Measurements from ENCODE around the gene ANKHD1. TPM values are rescaled to one million over a fixed set of nuclear protein-coding genes. Genes with fewer than 3 reads are reported as not detected.

ANKHD1 gene, protein sequence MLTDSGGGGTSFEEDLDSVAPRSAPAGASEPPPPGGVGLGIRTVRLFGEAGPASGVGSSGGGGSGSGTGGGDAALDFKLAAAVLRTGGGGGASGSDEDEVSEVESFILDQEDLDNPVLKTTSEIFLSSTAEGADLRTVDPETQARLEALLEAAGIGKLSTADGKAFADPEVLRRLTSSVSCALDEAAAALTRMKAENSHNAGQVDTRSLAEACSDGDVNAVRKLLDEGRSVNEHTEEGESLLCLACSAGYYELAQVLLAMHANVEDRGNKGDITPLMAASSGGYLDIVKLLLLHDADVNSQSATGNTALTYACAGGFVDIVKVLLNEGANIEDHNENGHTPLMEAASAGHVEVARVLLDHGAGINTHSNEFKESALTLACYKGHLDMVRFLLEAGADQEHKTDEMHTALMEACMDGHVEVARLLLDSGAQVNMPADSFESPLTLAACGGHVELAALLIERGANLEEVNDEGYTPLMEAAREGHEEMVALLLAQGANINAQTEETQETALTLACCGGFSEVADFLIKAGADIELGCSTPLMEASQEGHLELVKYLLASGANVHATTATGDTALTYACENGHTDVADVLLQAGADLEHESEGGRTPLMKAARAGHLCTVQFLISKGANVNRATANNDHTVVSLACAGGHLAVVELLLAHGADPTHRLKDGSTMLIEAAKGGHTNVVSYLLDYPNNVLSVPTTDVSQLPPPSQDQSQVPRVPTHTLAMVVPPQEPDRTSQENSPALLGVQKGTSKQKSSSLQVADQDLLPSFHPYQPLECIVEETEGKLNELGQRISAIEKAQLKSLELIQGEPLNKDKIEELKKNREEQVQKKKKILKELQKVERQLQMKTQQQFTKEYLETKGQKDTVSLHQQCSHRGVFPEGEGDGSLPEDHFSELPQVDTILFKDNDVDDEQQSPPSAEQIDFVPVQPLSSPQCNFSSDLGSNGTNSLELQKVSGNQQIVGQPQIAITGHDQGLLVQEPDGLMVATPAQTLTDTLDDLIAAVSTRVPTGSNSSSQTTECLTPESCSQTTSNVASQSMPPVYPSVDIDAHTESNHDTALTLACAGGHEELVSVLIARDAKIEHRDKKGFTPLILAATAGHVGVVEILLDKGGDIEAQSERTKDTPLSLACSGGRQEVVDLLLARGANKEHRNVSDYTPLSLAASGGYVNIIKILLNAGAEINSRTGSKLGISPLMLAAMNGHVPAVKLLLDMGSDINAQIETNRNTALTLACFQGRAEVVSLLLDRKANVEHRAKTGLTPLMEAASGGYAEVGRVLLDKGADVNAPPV (N-terminal part only)
- total RNA-seq: 22.5 and 23.8 TPM in 2 replicates

DNA sequence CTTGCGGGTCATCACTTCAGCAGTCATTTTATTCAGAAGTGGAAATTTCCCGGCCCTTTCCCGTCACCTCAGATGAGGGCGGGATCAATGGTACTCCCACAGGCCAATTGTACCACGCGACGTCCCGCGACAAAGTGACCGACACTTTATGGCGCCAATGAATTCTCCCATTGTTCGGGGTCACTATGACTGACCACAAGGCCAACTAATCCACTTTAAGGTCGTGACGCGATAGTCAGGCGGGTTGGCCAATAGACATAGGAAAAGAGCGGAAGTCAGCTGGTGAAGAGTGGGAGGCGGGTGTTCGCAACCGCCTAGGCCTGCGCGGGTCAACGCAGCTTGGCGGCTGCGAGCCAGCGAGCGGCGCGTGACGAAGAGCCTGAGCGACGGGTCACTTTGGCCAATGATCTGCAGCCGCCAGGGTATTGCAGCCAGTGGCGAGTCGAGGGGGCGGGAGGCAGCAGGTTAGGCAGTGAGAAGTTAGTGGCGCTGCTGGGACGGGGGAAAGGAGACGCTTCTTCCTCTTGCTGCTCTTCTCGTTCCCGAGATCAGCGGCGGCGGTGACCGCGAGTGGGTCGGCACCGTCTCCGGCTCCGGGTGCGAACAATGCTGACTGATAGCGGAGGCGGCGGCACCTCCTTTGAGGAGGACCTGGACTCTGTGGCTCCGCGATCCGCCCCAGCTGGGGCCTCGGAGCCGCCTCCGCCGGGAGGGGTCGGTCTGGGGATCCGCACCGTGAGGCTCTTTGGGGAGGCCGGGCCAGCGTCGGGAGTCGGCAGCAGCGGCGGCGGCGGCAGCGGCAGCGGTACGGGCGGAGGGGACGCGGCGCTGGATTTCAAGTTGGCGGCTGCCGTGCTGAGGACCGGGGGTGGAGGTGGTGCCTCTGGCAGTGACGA, at the start of gene ANKHD1:
Gene ANKHD1 (plus strand): TSS at position 472 of the 896 bp plus-strand sequence. CDS start 135 bp downstream, at position 607.

DNA sequence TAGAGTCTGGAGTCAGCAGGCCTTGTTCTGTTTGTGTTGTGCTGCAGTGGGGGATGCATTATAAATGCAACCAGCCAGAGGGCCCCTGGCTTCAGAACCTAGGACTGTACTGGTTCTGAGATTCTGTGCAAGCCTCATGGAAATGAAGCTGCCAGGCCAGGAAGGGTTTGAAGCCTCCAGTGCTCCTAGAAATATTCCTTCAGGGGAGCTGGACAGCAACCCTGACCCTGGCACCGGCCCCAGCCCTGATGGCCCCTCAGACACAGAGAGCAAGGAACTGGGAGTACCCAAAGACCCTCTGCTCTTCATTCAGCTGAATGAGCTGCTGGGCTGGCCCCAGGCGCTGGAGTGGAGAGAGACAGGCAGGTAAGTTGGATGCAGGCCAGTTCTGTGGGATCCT, 41.5 kb upstream of the ANKHD1 start, which contains the start of gene SLC4A9:
Gene SLC4A9 (plus strand): TSS at position 94 of the 400 bp plus-strand sequence. CDS start 43 bp downstream, at position 137.

DNA sequence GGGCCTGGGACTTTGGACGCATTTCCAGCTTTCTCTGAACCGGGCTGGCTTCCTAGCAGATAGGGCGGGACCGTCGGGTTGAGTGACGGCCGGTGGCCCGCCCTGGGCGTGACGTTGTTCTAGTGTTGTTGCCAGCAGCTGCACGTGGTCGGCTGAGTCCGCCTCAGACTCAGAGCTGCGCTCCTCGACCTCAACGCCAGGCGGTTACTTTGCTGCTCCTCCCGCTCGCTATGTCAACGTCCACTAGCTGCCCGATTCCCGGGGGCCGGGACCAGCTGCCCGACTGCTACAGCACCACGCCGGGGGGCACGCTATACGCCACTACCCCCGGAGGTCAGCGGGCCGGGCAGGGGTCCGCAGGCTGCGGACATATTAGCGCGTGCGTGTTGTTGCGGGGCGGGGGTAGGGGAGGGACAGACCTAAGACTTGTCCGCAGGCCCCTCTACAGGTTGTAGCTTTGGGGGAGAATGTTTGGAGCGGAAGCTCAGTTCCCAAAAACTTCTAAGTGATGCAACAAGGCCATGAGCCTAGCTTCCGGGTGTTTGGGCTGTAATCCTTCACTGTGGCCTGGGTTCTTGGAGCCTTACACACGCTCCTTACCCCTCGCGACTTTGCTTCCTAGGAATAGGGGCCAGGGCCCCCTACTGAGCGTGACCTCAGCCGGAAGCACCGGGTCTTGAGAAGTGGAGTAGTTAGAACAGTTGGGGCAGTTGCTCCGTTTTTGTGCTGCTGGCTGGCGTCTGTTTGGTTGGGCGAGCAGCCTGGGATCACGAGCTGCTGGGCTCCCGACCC, 146.1 kb downstream of the ANKHD1 start, which contains the start of gene EIF4EBP3:
Gene EIF4EBP3 (plus strand): TSS at position 155 of the 792 bp plus-strand sequence. CDS start 76 bp downstream, at position 231.

DNA sequence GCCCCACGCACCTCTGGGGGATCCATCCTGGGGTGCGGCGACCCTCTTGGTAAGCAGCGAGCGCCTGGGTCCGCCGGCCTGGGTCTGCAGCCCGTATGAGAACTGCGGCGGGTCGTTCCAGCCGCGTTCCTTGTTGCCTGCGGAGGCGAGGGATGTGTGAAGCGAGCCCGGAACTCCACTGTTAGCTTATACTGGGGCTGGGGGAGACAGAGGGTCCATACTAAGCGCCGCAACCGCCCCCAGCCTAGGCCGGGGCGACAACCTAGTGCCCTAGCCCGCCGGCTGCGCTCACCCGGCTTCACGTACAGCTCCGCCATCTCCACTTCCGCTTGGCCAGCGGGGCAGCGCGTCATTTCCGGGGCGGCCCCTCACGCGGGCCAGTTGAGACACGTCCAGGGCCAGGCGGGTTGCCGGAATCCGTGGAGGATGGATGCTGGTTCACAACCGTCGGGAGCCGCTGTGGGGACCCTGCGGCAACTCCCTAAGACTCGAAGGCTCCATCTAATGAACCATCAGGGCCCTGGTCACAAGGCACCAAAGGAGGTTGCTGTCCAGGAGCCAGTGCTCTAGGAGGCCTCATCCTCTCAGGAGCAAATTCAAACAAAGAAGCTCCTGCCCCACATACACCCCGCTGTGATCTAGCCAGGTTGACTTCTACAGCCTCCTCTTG, 155.6 kb downstream of the ANKHD1 start, which contains the start of gene SRA1:
Gene SRA1 (minus strand): TSS at position 338 of the 670 bp plus-strand sequence. CDS start 21 bp downstream, at position 317.

DNA sequence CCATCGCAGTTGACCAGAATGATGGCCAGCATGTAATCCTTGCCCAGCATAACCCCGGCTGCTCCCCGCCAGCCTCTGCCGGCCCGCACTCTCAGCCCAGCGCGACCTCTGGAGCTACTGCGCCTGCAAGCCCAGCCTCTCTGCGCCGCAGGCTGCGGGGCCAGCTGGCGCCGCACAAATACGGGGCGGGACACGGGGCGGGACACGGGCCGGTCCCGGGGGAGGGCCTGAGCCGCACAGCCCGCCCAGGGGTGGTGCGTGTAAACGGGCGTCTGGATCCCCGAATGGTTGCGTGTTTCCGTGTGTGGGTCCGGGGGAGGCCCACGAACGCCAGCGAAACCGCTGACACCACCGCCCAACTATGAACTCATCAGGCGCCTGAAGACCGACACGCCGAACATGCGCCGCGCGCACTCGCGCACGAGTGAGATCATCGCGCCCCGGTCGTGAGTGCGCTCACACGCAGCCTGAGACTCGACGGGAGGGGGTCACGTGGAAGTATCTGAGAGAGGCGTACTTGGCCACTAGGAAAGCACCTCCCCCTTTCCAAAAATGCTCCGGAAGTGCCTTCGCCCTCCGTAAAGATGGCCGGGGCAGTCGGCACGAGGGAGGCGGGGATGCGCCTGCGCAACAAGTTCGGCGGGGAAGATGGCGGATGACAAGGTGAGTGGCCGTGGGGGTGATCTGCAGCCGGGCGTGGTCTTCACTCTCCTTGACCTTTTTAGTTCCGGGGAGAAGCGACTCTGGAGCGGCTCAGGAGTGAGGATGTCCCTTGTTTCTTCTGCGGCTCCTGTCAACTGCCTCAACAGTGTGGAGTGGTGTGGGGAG, 162.8 kb downstream of the ANKHD1 start, which contains the start of the genes APBB3 and SLC35A4:
Gene APBB3 (minus strand): TSS at position 403 of the 828 bp plus-strand sequence. CDS start 353 bp downstream, at position 50.
Gene SLC35A4 (plus strand): TSS at position 633 of the 828 bp plus-strand sequence. CDS start 2,342 bp downstream, outside the sequence.

Other genes with a start within 250 kb of the ANKHD1 start
- 12.3 and 18.7 TPM in 2 replicates for gene CYSTM1, start 226.6 kb upstream of the ANKHD1 start, total RNA-seq
- gene PFDN1, start 98.7 kb upstream of the ANKHD1 start, total RNA-seq: 79.7 and 99.0 TPM in 2 replicates
- gene HBEGF, start 55.2 kb upstream of the ANKHD1 start, total RNA-seq: 2.4 and 3.5 TPM in 2 replicates
- gene SLC4A9, start 41.6 kb upstream of the ANKHD1 start, total RNA-seq: not detected in 2 replicates
- 1.7 and 3.9 TPM in 2 replicates for gene EIF4EBP3, start 145.8 kb downstream of the ANKHD1 start, total RNA-seq
- 50.7 and 58.3 TPM in 2 replicates for gene SRA1, start 155.6 kb downstream of the ANKHD1 start, total RNA-seq
- 8.2 and 10.9 TPM in 2 replicates for gene APBB3, start 162.8 kb downstream of the ANKHD1 start, total RNA-seq
- gene SLC35A4, start 163.0 kb downstream of the ANKHD1 start, total RNA-seq: 34.9 and 38.8 TPM in 2 replicates
- gene CD14, start 231.3 kb downstream of the ANKHD1 start, total RNA-seq: 0.17 TPM in 1 of 2 replicates, not detected in the other
- 10.6 and 14.6 TPM in 2 replicates for gene TMCO6, start 237.6 kb downstream of the ANKHD1 start, total RNA-seq
- gene NDUFA2, start 245.8 kb downstream of the ANKHD1 start, total RNA-seq: 60.2 and 73.4 TPM in 2 replicates
- 58.7 and 73.3 TPM in 2 replicates for gene IK, start 246.0 kb downstream of the ANKHD1 start, total RNA-seq

Data from bronchus fibroblast of lung (primary cell).